HepG2 (cell line): Measurements from ENCODE around the gene DPEP1. TPM values are rescaled to one million over a fixed set of nuclear protein-coding genes. Genes with fewer than 3 reads are reported as not detected.

Source experiments
- EHMT2 ChIP-seq: fragments of 200-600 bp; sonication (generic); IDR thresholded peaks from 2 replicates; pipeline ENCODE4 v1.7.0; 2017; ENCODE audit warnings: antibody characterized with exemption, low read depth, low read length, borderline replicate concordance
- ELF1 ChIP-seq: sonication (generic); formaldehyde crosslinking; IDR thresholded peaks from 2 replicates; pipeline ENCODE4 v1.4.0; 2020; ENCODE audit warnings: missing genetic modification reagents
- ELF3 ChIP-seq: IDR thresholded peaks from 2 replicates; pipeline ENCODE4 v1.6.1; 2016; ENCODE audit warnings: missing genetic modification reagents, missing compliant biosample characterization
- FOSL1 ChIP-seq: sonication (generic); formaldehyde crosslinking; IDR thresholded peaks from 2 replicates; pipeline ENCODE4 v1.9.0; 2021; ENCODE audit warnings: missing genetic modification reagents, borderline replicate concordance
- GLI4 ChIP-seq: sonication (generic); formaldehyde crosslinking; IDR thresholded peaks from 2 replicates; pipeline ENCODE4 v1.5.1; 2020; ENCODE audit warnings: missing genetic modification reagents, mild to moderate bottlenecking, moderate library complexity, borderline replicate concordance
- GZF1 ChIP-seq: sonication (generic); formaldehyde crosslinking; IDR thresholded peaks from 2 replicates; pipeline ENCODE4 v1.5.1; 2020; ENCODE audit warnings: mild to moderate bottlenecking, missing genetic modification reagents
- HDAC6 ChIP-seq: fragments of 200-600 bp; sonication (generic); IDR thresholded peaks from 2 replicates; pipeline ENCODE4 v1.7.0; 2017; ENCODE audit warnings: mild to moderate bottlenecking, antibody characterized with exemption, low read length, low read depth
- ISX ChIP-seq: sonication (generic); formaldehyde crosslinking; conservative IDR thresholded peaks from 2 replicates; pipeline ENCODE4 v1.5.0; 2020; ENCODE audit warnings: missing genetic modification reagents
- KDM4B ChIP-seq: sonication (generic); formaldehyde crosslinking; IDR thresholded peaks from 2 replicates; pipeline ENCODE4 v1.4.0; 2020; ENCODE audit warnings: missing genetic modification reagents
- NCOA2 ChIP-seq: sonication (generic); formaldehyde crosslinking; IDR thresholded peaks from 2 replicates; pipeline ENCODE4 v1.8.0; 2022; ENCODE audit warnings: inconsistent platforms
- POLR2AphosphoS5 ChIP-seq: IDR thresholded peaks from 2 replicates; pipeline ENCODE4 v1.6.1; 2012; ENCODE audit warnings: low read depth, low read length
- RFX1 ChIP-seq: fragments of 450-650 bp; IDR thresholded peaks from 2 replicates; pipeline ENCODE4 v1.6.1; 2017
- RFX3 ChIP-seq: IDR thresholded peaks from 2 replicates; pipeline ENCODE4 v1.6.1; 2016; ENCODE audit warnings: missing biosample characterization, missing genetic modification reagents
- SMYD3 ChIP-seq: sonication (generic); formaldehyde crosslinking; IDR thresholded peaks from 2 replicates; pipeline ENCODE4 v1.8.1; 2023; ENCODE audit warnings: mild to moderate bottlenecking, missing genetic modification reagents
- SRY ChIP-seq: sonication (generic); formaldehyde crosslinking; IDR thresholded peaks from 2 replicates; pipeline ENCODE4 v1.8.0; 2022; ENCODE audit warnings: mild to moderate bottlenecking, missing genetic modification reagents
- STAT5B ChIP-seq: sonication (generic); formaldehyde crosslinking; IDR thresholded peaks from 2 replicates; pipeline ENCODE4 v1.4.0; 2020; ENCODE audit warnings: missing genetic modification reagents
- TP53 ChIP-seq: sonication (generic); formaldehyde crosslinking; conservative IDR thresholded peaks from 2 replicates; pipeline ENCODE4 v1.4.0; 2020; ENCODE audit warnings: missing genetic modification reagents
- ZNF18 ChIP-seq: sonication (generic); formaldehyde crosslinking; IDR thresholded peaks from 2 replicates; pipeline ENCODE4 v1.8.0; 2022; ENCODE audit warnings: mild to moderate bottlenecking, missing genetic modification reagents; ENCODE audit not compliant: insufficient replicate concordance
- ZNF24 ChIP-seq: fragments of 450-650 bp; IDR thresholded peaks from 2 replicates; pipeline ENCODE4 v1.6.1; 2017; ENCODE audit warnings: antibody characterized with exemption, mild to moderate bottlenecking
- ZNF251 ChIP-seq: sonication (generic); formaldehyde crosslinking; IDR thresholded peaks from 2 replicates; pipeline ENCODE4 v1.9.0; 2021; ENCODE audit warnings: mild to moderate bottlenecking, missing genetic modification reagents
- ZNF556 ChIP-seq: sonication (generic); formaldehyde crosslinking; IDR thresholded peaks from 2 replicates; pipeline ENCODE4 v1.4.0; 2020; ENCODE audit warnings: mild to moderate bottlenecking, missing genetic modification reagents, borderline replicate concordance
- ZNF766 ChIP-seq: sonication (generic); formaldehyde crosslinking; IDR thresholded peaks from 2 replicates; pipeline ENCODE4 v1.5.0; 2020; ENCODE audit warnings: missing genetic modification reagents, borderline replicate concordance
- ZNF790 ChIP-seq: sonication (generic); formaldehyde crosslinking; IDR thresholded peaks from 2 replicates; pipeline ENCODE4 v1.8.0; 2022; ENCODE audit warnings: missing genetic modification reagents, mild to moderate bottlenecking, borderline replicate concordance
- ZSCAN30 ChIP-seq: sonication (generic); formaldehyde crosslinking; IDR thresholded peaks from 2 replicates; pipeline ENCODE4 v1.5.0; 2020; ENCODE audit warnings: mild to moderate bottlenecking, missing genetic modification reagents
- polyA plus RNA-seq, 8 experiments: library from polyadenylated mRNA; depleted of rRNA in 3 of 8; stranded (reverse) in 7 of 8; unstranded in 1 of 8; fragments of >200 nt; fragmentation: Illumina TruSeq in 4 of 8; extraction: Trizol in 4 of 8; gene quantifications; 2 replicates each; pipeline versions ENCODE4 v1.2.1 to v1.2.3, GENCODE V29; 2011 to 2016; ENCODE audit warnings: low read depth in 4 of 8, missing spikeins in 1 of 8, mixed read lengths in 1 of 8; ENCODE audit not compliant: insufficient read depth in 1 of 8
- total RNA-seq, 5 experiments: library from RNA; depleted of rRNA; stranded (reverse); fragments of >200 nt; fragmentation: Illumina TruSeq; extraction: Trizol; gene quantifications; 2 replicates each; pipeline ENCODE4 v1.2.3, GENCODE V29; 2016; ENCODE audit warnings: low read depth in 1 of 5
- TF ChIP-seq, protein P1 (sequence below): sonication (generic); formaldehyde crosslinking; IDR thresholded peaks from 2 replicates; pipeline ENCODE4 v1.5.0; 2020; ENCODE audit warnings: mild to moderate bottlenecking, missing genetic modification reagents
- TF ChIP-seq, protein P2 (sequence below): sonication (generic); formaldehyde crosslinking; IDR thresholded peaks from 2 replicates; pipeline ENCODE4 v1.5.1; 2020; ENCODE audit warnings: missing genetic modification reagents, mild to moderate bottlenecking, borderline replicate concordance

DPEP1 gene
- total and polyA plus RNA-seq, 2 of the 13 experiments (the other 11 are each of a cell fraction or from before 2014, with no cell fraction given) = 37.6 to 52.2 TPM

DNA sequence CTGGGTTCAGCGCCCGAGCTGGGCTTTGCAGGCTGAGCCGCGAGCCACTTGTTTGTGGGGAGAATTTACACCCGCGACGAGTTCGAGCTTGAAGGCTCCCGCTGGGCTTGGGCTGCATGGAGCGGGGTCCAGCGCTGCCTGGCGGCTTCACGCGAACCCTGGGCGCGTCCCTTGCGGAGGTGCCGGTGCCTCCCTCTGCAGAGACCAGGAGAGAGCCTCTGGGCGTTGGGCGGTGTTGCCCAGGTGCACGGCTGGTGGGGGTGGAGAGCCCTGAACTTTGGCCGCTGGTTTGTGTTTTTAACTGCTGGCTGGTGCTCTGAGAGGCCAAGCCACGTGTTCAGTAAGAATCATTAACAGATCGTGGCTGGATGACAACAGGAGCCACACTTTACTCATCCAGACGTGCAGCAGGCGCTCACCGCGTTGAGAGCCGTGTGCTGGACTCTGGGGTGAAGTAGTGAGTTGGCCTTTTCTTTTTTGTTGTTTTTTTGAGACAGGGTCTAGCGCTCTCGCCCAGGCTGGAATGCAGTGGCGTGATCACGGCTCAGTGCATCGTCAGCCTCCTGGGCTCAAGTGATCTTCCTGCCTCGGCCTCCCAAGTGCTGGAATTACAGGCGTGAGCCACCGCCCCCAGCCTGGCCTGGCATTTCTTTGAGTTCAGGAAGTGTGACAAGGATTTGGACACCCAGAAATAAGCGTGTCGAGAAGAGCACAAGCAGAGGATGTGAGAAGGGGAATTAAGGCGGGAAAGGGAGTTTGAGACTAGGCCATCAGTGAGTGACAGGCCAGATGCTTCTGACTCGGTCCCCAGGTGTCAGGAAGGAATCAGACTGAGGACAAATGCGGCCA is 73.9 kb downstream of the DPEP1 start (continued):
- TF ChIP-seq ZNF18 (CRISPR knock-in tag) = peak; percentile 97
- TF ChIP-seq, protein P1, sequence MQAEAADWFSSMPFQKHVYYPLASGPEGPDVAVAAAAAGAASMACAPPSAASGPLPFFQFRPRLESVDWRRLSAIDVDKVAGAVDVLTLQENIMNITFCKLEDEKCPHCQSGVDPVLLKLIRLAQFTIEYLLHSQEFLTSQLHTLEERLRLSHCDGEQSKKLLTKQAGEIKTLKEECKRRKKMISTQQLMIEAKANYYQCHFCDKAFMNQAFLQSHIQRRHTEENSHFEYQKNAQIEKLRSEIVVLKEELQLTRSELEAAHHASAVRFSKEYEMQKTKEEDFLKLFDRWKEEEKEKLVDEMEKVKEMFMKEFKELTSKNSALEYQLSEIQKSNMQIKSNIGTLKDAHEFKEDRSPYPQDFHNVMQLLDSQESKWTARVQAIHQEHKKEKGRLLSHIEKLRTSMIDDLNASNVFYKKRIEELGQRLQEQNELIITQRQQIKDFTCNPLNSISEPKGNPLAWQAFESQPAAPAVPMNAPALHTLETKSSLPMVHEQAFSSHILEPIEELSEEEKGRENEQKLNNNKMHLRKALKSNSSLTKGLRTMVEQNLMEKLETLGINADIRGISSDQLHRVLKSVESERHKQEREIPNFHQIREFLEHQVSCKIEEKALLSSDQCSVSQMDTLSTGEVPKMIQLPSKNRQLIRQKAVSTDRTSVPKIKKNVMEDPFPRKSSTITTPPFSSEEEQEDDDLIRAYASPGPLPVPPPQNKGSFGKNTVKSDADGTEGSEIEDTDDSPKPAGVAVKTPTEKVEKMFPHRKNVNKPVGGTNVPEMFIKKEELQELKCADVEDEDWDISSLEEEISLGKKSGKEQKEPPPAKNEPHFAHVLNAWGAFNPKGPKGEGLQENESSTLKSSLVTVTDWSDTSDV (CRISPR knock-in tag) = peak; percentile 91; the same call in 1 of the 2 replicates
- peak; percentile 99 for TF ChIP-seq ZNF556
- no peak for TF ChIP-seq HDAC6
- peak; percentile 91 for TF ChIP-seq ZSCAN30 (CRISPR knock-in tag)
- peak; percentile 99 for TF ChIP-seq ZNF766 (CRISPR knock-in tag)
- TF ChIP-seq GLI4 (CRISPR knock-in tag) = peak; percentile 98
- TF ChIP-seq SMYD3 (CRISPR knock-in tag) = peak; percentile 100
- TF ChIP-seq, protein P2, sequence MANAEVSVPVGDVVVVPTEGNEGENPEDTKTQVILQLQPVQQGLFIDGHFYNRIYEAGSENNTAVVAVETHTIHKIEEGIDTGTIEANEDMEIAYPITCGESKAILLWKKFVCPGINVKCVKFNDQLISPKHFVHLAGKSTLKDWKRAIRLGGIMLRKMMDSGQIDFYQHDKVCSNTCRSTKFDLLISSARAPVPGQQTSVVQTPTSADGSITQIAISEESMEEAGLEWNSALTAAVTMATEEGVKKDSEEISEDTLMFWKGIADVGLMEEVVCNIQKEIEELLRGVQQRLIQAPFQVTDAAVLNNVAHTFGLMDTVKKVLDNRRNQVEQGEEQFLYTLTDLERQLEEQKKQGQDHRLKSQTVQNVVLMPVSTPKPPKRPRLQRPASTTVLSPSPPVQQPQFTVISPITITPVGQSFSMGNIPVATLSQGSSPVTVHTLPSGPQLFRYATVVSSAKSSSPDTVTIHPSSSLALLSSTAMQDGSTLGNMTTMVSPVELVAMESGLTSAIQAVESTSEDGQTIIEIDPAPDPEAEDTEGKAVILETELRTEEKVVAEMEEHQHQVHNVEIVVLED (CRISPR knock-in tag) = peak; percentile 87
- peak; percentile 89 for TF ChIP-seq GZF1 (CRISPR knock-in tag)
- peak; percentile 37; the same call in 1 of the 2 replicates for TF ChIP-seq RFX1
- TF ChIP-seq POLR2AphosphoS5 = peak; percentile 99
- peak; percentile 94 for TF ChIP-seq NCOA2 (CRISPR knock-in tag)
- TF ChIP-seq ELF1 (CRISPR knock-in tag) = peak; percentile 68
- peak; percentile 99 for TF ChIP-seq ISX (CRISPR knock-in tag)
- TF ChIP-seq TP53 (CRISPR knock-in tag) = peak; percentile 97
- 0 out of 2 replicates have a peak, but pooled peaks have one; percentile 18 for TF ChIP-seq STAT5B (CRISPR knock-in tag)
- peak; percentile 99 for TF ChIP-seq SRY (CRISPR knock-in tag)
- no peak for TF ChIP-seq EHMT2
- TF ChIP-seq RFX3 (CRISPR knock-in tag) = peak; percentile 48; the same call in 1 of the 2 replicates
- no peak for TF ChIP-seq ZNF251 (CRISPR knock-in tag)
- no peak for TF ChIP-seq KDM4B (CRISPR knock-in tag)
- peak; percentile 88 for TF ChIP-seq ELF3
- TF ChIP-seq FOSL1 (CRISPR knock-in tag) = peak; percentile 56; the same call in 1 of the 2 replicates
- no peak for TF ChIP-seq ZNF24
- peak; percentile 92; the same call in 1 of the 2 replicates for TF ChIP-seq ZNF790 (CRISPR knock-in tag)
